ENCODE measurements around the gene SCO2. TPM values are rescaled to one million over a fixed set of nuclear protein-coding genes. Genes with fewer than 3 reads are reported as not detected.
"Not testable (repeated sequence)": the region's sequence is repeated elsewhere in the genome, so short reads cannot be mapped to it uniquely, and the experiment has no call there.

The SCO2 gene
- total RNA-seq, 1 experiment from 2014 or later = 7.0 TPM

DNA sequence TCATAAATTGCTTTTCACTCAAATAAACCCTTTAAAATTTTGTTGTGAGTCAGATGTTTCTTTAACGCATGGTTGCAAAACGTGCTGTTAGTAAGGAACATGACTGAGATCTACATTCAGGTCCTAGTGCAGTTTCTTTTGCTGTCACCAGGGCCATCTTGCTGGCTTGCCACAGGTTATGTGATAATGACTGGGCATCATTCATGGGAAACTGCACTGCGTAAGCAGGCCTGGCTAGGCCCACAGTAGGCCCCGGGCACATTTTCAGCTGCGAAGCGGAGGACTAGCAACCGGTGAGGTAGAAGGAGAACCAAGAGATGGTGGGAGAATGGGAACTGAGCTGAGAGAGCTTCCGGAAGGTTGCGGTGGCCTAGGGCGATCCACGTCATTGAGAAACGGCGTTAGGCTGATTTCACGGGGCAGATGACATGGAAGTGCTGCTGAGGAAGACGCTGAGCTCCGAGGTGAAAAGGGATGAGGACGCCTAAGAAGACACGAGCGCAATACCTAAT, 17.1 kb upstream of the SCO2 start:
- Histone ChIP-seq H3K4me2 (ENCODE audit: low read length) (peak overlapping the region; percentile 55; the same call in 1 of the 2 replicates), H3K9ac (ENCODE audit: low read length) (no peak overlapping the region), H3K36me3 (ENCODE audit: control insufficient read depth in 1 of 2, insufficient read depth in 2 of 2, low read length in 2 of 2) (no peaks in the 10 kb centered on the region), H4K20me1 (ENCODE audit: insufficient read depth) (no peaks in the 10 kb centered on the region), H3K9me2 (ENCODE audit: insufficient read depth) (no peaks in the 10 kb centered on the region), H3K4me3 (replicated peaks in 1 of 2; ENCODE audit: low read depth in 1 of 2, low read length in 2 of 2) (no peak overlapping the region), H3K4me1 (ENCODE audit: control insufficient read depth in 1 of 2, insufficient read depth in 2 of 2, low read length in 2 of 2) (peaks cover 13 to 52% of the 10 kb centered on the region in 2 experiments; a peak in 3 of 4 replicates), H3K27me3 (ENCODE audit: insufficient read depth, low read length) (no peaks in the 10 kb centered on the region), H3K27ac (ENCODE audit: low read depth, low read length) (no peak overlapping the region), H3K9me3 (ENCODE audit: control insufficient read depth in 1 of 2, insufficient read depth in 1 of 2, low read depth in 1 of 2, low read length in 2 of 2) (no peaks in the 10 kb centered on the region), H3K79me2 (ENCODE audit: insufficient read depth, low read length) (no peaks in the 10 kb centered on the region), H2AFZ (ENCODE audit: low read depth, low read length, poor library complexity, severe bottlenecking) (no peak overlapping the region)
- no peak for TF ChIP-seq JUND (IDR thresholded peaks at IDR 0.05)
- TF ChIP-seq SRF (IDR thresholded peaks at IDR 0.05; ENCODE audit: low read depth) = no peak
- ATAC-seq (no peak), DNase-seq (ENCODE audit: low read depth, low spot score) (no peak)
- ChIA-PET RAD21 (ENCODE audit: low non-redundant PET in 1 of 2, low total read pairs in 2 of 2, uncharacterized antibody in 2 of 2, unreplicated experiment in 2 of 2) (no interaction called here), POLR2A (no interaction called here), CTCF (no interaction called here)
- no TSS peak for BruUV-seq (replicated peaks)
- intact Hi-C loops (cut with micrococcal nuclease) = no loop called here

DNA sequence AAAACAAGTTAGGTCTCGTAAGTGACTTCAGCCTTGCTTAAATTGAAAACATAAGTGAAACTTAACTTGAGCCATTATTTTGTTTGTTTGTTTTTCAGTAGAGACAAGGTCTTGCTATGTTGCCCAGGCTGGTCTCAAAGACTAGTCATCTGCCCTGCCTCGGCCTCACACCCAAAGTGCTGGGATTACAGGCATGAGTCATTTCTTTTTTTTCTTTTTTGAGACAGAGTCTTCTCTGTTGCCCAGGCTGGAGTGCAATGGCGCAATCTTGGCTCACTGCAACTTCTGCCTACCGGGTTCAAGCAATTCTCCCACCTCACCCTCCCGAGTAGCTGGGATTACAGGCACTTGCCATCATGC, 16.2 kb upstream of the SCO2 start:
- TF ChIP-seq CBX3 (IDR thresholded peaks at IDR 0.05; ENCODE audit: low read depth) (peak; percentile 63; the same call in 1 of the 2 replicates), CEBPB (IDR thresholded peaks at IDR 0.05; ENCODE audit: low read depth) (peak; percentile 91)
- TF ChIP-seq, protein P1, sequence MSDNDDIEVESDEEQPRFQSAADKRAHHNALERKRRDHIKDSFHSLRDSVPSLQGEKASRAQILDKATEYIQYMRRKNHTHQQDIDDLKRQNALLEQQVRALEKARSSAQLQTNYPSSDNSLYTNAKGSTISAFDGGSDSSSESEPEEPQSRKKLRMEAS (IDR thresholded peaks at IDR 0.05) = peak; percentile 49; the same call in 1 of the 2 replicates
- intact Hi-C loops (cut with micrococcal nuclease); H3K27ac ChIP-seq (ENCODE audit: low read depth, low read length); BruUV-seq (replicated peaks); H4K20me1 ChIP-seq (ENCODE audit: insufficient read depth); H2AFZ ChIP-seq (ENCODE audit: low read depth, low read length, poor library complexity, severe bottlenecking); H3K9me3 ChIP-seq (ENCODE audit: control insufficient read depth in 1 of 2, insufficient read depth in 1 of 2, low read depth in 1 of 2, low read length in 2 of 2); H3K9me2 ChIP-seq (ENCODE audit: insufficient read depth); H3K36me3 ChIP-seq (ENCODE audit: control insufficient read depth in 1 of 2, insufficient read depth in 2 of 2, low read length in 2 of 2); H3K9ac ChIP-seq (ENCODE audit: low read length); H3K27me3 ChIP-seq (ENCODE audit: insufficient read depth, low read length); RAD21 ChIA-PET (ENCODE audit: low non-redundant PET in 1 of 2, low total read pairs in 2 of 2, uncharacterized antibody in 2 of 2, unreplicated experiment in 2 of 2); DNase-seq (ENCODE audit: low read depth, low spot score); H3K79me2 ChIP-seq (ENCODE audit: insufficient read depth, low read length): not testable (repeated sequence)
- Histone ChIP-seq H3K4me2 (ENCODE audit: low read length) (peak overlapping the region; percentile 55), H3K4me3 (replicated peaks in 1 of 2; ENCODE audit: low read depth in 1 of 2, low read length in 2 of 2) (peak overlapping the region in 1 of 2 experiments; percentile 11; a peak in 1 of 4 replicates), H3K4me1 (ENCODE audit: control insufficient read depth in 1 of 2, insufficient read depth in 2 of 2, low read length in 2 of 2) (peaks cover 13 to 52% of the 10 kb centered on the region in 2 experiments; a peak in 3 of 4 replicates)
- ChIA-PET CTCF (interaction anchor here (3.0 kb wide), 1 partner anchor 21 kb away, joined by 9 read pairs; the partner anchor contains the start of gene SYCE3), POLR2A (interaction anchor here (1.0 to 1.5 kb wide), 2 partner anchors 16 to 21 kb away, joined by 3 to 4 read pairs; partner anchors contain the start of genes SCO2 and SYCE3)
- ATAC-seq = peak; percentile 28; the same call in 1 of the 2 replicates

Data from HCT116 (cell line).